ENCODE measurements around the gene PLEKHM2.

The PLEKHM2 gene

GRCh38 chr1:15757016-15757543 lies 73.0 kb downstream of the PLEKHM2 start:
- in situ Hi-C loops (cut with HindIII; ENCODE audit: low sequenced_read_pairs) = no loop called here

- in situ Hi-C loops (cut with HindIII; ENCODE audit: low sequenced_read_pairs) = no loop called here
Measured at GRCh38 chr1:15757575-15758342, 73.6 kb downstream of the PLEKHM2 start.

GRCh38 chr1:15758343-15758931 lies 74.3 kb downstream of the PLEKHM2 start, which contains the start of gene FBLIM1:
Gene FBLIM1, plus strand, starts transcription at chr1:15758795. Its CDS starts 6,189 bp downstream, at chr1:15764984.
- in situ Hi-C loops (cut with HindIII; ENCODE audit: low sequenced_read_pairs) = no loop called here

GRCh38 chr1:15758953-15759661 lies 75.0 kb downstream of the PLEKHM2 start:
- in situ Hi-C loops (cut with HindIII; ENCODE audit: low sequenced_read_pairs) = no loop called here

- in situ Hi-C loops (cut with HindIII; ENCODE audit: low sequenced_read_pairs) = no loop called here
Measured at GRCh38 chr1:15760520-15761211, 76.5 kb downstream of the PLEKHM2 start.

GRCh38 chr1:15761366-15762128 lies 77.4 kb downstream of the PLEKHM2 start:
- in situ Hi-C loops (cut with HindIII; ENCODE audit: low sequenced_read_pairs) = no loop called here

- in situ Hi-C loops (cut with HindIII; ENCODE audit: low sequenced_read_pairs) = no loop called here
Measured at GRCh38 chr1:15762546-15762945, 78.4 kb downstream of the PLEKHM2 start.

- in situ Hi-C loops (cut with HindIII; ENCODE audit: low sequenced_read_pairs) = no loop called here
Measured at GRCh38 chr1:15764269-15764764, 80.2 kb downstream of the PLEKHM2 start.

GRCh38 chr1:15764890-15765289 lies 80.8 kb downstream of the PLEKHM2 start:
- in situ Hi-C loops (cut with HindIII; ENCODE audit: low sequenced_read_pairs) = no loop called here

GRCh38 chr1:15765495-15766194 lies 81.5 kb downstream of the PLEKHM2 start:
- in situ Hi-C loops (cut with HindIII; ENCODE audit: low sequenced_read_pairs) = no loop called here

- in situ Hi-C loops (cut with HindIII; ENCODE audit: low sequenced_read_pairs) = no loop called here
Measured at GRCh38 chr1:15767941-15768340, 83.8 kb downstream of the PLEKHM2 start.

GRCh38 chr1:15768388-15768787 lies 84.3 kb downstream of the PLEKHM2 start:
- in situ Hi-C loops (cut with HindIII; ENCODE audit: low sequenced_read_pairs) = no loop called here

GRCh38 chr1:15770313-15770962 lies 86.3 kb downstream of the PLEKHM2 start:
- in situ Hi-C loops (cut with HindIII; ENCODE audit: low sequenced_read_pairs) = no loop called here

GRCh38 chr1:15771836-15772515 lies 87.9 kb downstream of the PLEKHM2 start:
- in situ Hi-C loops (cut with HindIII; ENCODE audit: low sequenced_read_pairs) = no loop called here

GRCh38 chr1:15775706-15776105 lies 91.6 kb downstream of the PLEKHM2 start:
- in situ Hi-C loops (cut with HindIII; ENCODE audit: low sequenced_read_pairs) = no loop called here

- in situ Hi-C loops (cut with HindIII; ENCODE audit: low sequenced_read_pairs) = no loop called here
Measured at GRCh38 chr1:15777909-15778707, 94.0 kb downstream of the PLEKHM2 start.
